ENCODE results near the gene MPRIP. TPM values are rescaled to one million over a fixed set of nuclear protein-coding genes. Genes with fewer than 3 reads are reported as not detected.

The MPRIP gene
- total and polyA plus RNA-seq, 2 donors (not counting 1 experiment from before 2014, with no cell fraction given): 130 to 299 TPM

GRCh38 chr17:17069849-17070248 is 27.6 kb downstream of the MPRIP start:
- no peaks in the 10 kb centered on the region for H3K27me3 ChIP-seq (replicated peaks in 1 of 4; ENCODE audit: control extremely low read depth in 1 of 4, control insufficient read depth in 3 of 4, insufficient read depth in 4 of 4, low read length in 3 of 4)
- no peak overlapping the region for H2AFZ ChIP-seq (ENCODE audit: insufficient read depth, low read depth, low read length, poor library complexity, severe bottlenecking)
- no peak for DNase-seq
- TF ChIP-seq EZH2 (IDR thresholded peaks at IDR 0.05; ENCODE audit: borderline replicate concordance, insufficient read depth, low read depth, low read length, poor library complexity, severe bottlenecking) (no peak), CTCF (IDR thresholded peaks at IDR 0.05) (no peak)
- no peak for ATAC-seq (ENCODE audit: low read depth)
- no peak overlapping the region for H3K4me3 Mint-ChIP-seq
- H3K36me3 ChIP-seq (replicated peaks in 1 of 2; ENCODE audit: control extremely low read depth in 1 of 2, control insufficient read depth in 1 of 2, extremely low read depth in 1 of 2, insufficient read depth in 2 of 2, low read length in 1 of 2): peaks cover 1 to 35% of the 10 kb centered on the region in 2 experiments
- peaks cover 0 to 5% (median 2%) of the 10 kb centered on the region in 3 donors for H3K9me3 ChIP-seq (ENCODE audit: control extremely low read depth in 1 of 3, control insufficient read depth in 2 of 3, insufficient read depth in 1 of 3, low read length in 2 of 3)
- peaks cover 100% of the 10 kb centered on the region for H3K79me2 ChIP-seq (ENCODE audit: control insufficient read depth, insufficient read depth, low read length)
- intact Hi-C loops (cut with micrococcal nuclease): no loop called here
- peaks cover 60% of the 10 kb centered on the region for H3K4me1 Mint-ChIP-seq
- no peak overlapping the region for H3K27ac ChIP-seq (ENCODE audit: low read length in 2 of 2)
- POLR2A ChIA-PET: no interaction called here
- CTCF ChIA-PET: no interaction called here
- peaks cover 8 to 13% of the 10 kb centered on the region in 2 donors for H3K4me1 ChIP-seq (ENCODE audit: control insufficient read depth in 2 of 2, insufficient read depth in 2 of 2, low read length in 2 of 2)
- H4K20me1 ChIP-seq (ENCODE audit: control insufficient read depth, insufficient read depth, low read length, poor library complexity, severe bottlenecking): peaks cover 88% of the 10 kb centered on the region
- no peaks in the 10 kb centered on the region for H3K27me3 Mint-ChIP-seq
- H3K9ac ChIP-seq (ENCODE audit: low read length): no peak overlapping the region
- H3K4me3 ChIP-seq (ENCODE audit: control extremely low read depth in 1 of 5, extremely low read depth in 1 of 5, insufficient read depth in 1 of 5, low read depth in 2 of 5, low read length in 4 of 5): no peak overlapping the region
- peaks cover 2% of the 10 kb centered on the region for H3K9me3 Mint-ChIP-seq (ENCODE audit: insufficient read depth)
- no peak overlapping the region for H3K4me2 ChIP-seq (replicated peaks; ENCODE audit: low read depth, low read length, poor library complexity, severe bottlenecking)
- H3K27ac Mint-ChIP-seq: no peak overlapping the region

- H2AFZ ChIP-seq (ENCODE audit: insufficient read depth, low read depth, low read length, poor library complexity, severe bottlenecking): no peak overlapping the region
- ATAC-seq (ENCODE audit: low read depth): no peak
- H3K9me3 ChIP-seq (ENCODE audit: control extremely low read depth in 1 of 3, control insufficient read depth in 2 of 3, insufficient read depth in 1 of 3, low read length in 2 of 3): peaks cover 0 to 5% (median 2%) of the 10 kb centered on the region in 3 donors
- Mint-ChIP-seq H3K4me1 (peaks cover 57% of the 10 kb centered on the region), H3K27ac (no peak overlapping the region), H3K4me3 (no peak overlapping the region), H3K9me3 (ENCODE audit: insufficient read depth) (peaks cover 2% of the 10 kb centered on the region), H3K27me3 (no peaks in the 10 kb centered on the region)
- intact Hi-C loops (cut with micrococcal nuclease): no loop called here
- WGBS (ENCODE audit: insufficient coverage): 75% methylated on average over 4 of the region's 5 CpGs
- no peak for DNase-seq
- H3K79me2 ChIP-seq (ENCODE audit: control insufficient read depth, insufficient read depth, low read length): peaks cover 100% of the 10 kb centered on the region
- peaks cover 1 to 41% of the 10 kb centered on the region in 2 experiments for H3K36me3 ChIP-seq (replicated peaks in 1 of 2; ENCODE audit: control extremely low read depth in 1 of 2, control insufficient read depth in 1 of 2, extremely low read depth in 1 of 2, insufficient read depth in 2 of 2, low read length in 1 of 2)
- peaks cover 90% of the 10 kb centered on the region for H4K20me1 ChIP-seq (ENCODE audit: control insufficient read depth, insufficient read depth, low read length, poor library complexity, severe bottlenecking)
- H3K4me1 ChIP-seq (ENCODE audit: control insufficient read depth in 2 of 2, insufficient read depth in 2 of 2, low read length in 2 of 2): peaks cover 7 to 13% of the 10 kb centered on the region in 2 donors
- ChIA-PET POLR2A (interaction anchor here (0.6 kb wide), 1 partner anchor 24 kb away, joined by 3 read pairs; no protein-coding TSS in a partner anchor), CTCF (no interaction called here)
- no peak overlapping the region for H3K9ac ChIP-seq (ENCODE audit: low read length)
- H3K27me3 ChIP-seq (replicated peaks in 1 of 4; ENCODE audit: control extremely low read depth in 1 of 4, control insufficient read depth in 3 of 4, insufficient read depth in 4 of 4, low read length in 3 of 4): no peaks in the 10 kb centered on the region
- H3K4me3 ChIP-seq (ENCODE audit: control extremely low read depth in 1 of 5, extremely low read depth in 1 of 5, insufficient read depth in 1 of 5, low read depth in 2 of 5, low read length in 4 of 5): no peak overlapping the region
- no peak overlapping the region for H3K27ac ChIP-seq (ENCODE audit: low read length in 2 of 2)
- no peak overlapping the region for H3K4me2 ChIP-seq (replicated peaks; ENCODE audit: low read depth, low read length, poor library complexity, severe bottlenecking)
- TF ChIP-seq CTCF (IDR thresholded peaks at IDR 0.05): no peak
- TF ChIP-seq EZH2 (IDR thresholded peaks at IDR 0.05; ENCODE audit: borderline replicate concordance, insufficient read depth, low read depth, low read length, poor library complexity, severe bottlenecking): no peak
Measured at GRCh38 chr17:17070931-17071330, 28.7 kb downstream of the MPRIP start.
